HEK293 (cell line): ENCODE measurements around the gene GDPD5.

Source experiments
- CTCF ChIA-PET: fragments of 350-600 bp; formaldehyde crosslinking; extraction: SDS; loops from one replicate; lab custom pipeline; 2021; ENCODE audit warnings: antibody characterized with exemption; lab: Yijun Ruan, JAX
- POLR2A ChIA-PET: fragments of 300-600 bp; formaldehyde crosslinking; extraction: SDS; loops from one replicate; lab custom pipeline; 2020; ENCODE audit warnings: antibody characterized with exemption, inconsistent platforms; lab: Yijun Ruan, JAX
- H3K27ac ChIP-seq: fragments of 200-500 bp; sonication (Bioruptor generic); 2 replicates; pipeline ENCODE4 v1.5.1; 2014; ENCODE audit warnings: low read depth, low read length, control low read depth, inconsistent platforms; ENCODE audit errors: extremely low read depth
- H3K36me3 ChIP-seq, 2 experiments: fragments of 200-500 bp in 1 of 2; sonication (Bioruptor generic) in 1 of 2; 1 replicate in 1 of 2; 2 replicates in 1 of 2; pipeline ENCODE4 v1.5.1; 2014 to 2017; ENCODE audit warnings: inconsistent platforms in 2 of 2, low read length in 2 of 2; ENCODE audit not compliant: control insufficient read depth in 2 of 2, insufficient read depth in 1 of 2
- H3K4me1 ChIP-seq: fragments of 200-500 bp; sonication (Bioruptor generic); 2 replicates; pipeline ENCODE4 v1.5.1; 2014; ENCODE audit warnings: mild to moderate bottlenecking, low read length, inconsistent platforms; ENCODE audit not compliant: control insufficient read depth, insufficient read depth
- H3K4me3 ChIP-seq: 2 replicates; pipeline ENCODE4 v1.5.1; 2011; ENCODE audit warnings: low read depth, mild to moderate bottlenecking, control low read depth, low read length, moderate library complexity
- H3K9me3 ChIP-seq: fragments of 200-500 bp; sonication (Bioruptor generic); 2 replicates; pipeline ENCODE4 v1.5.1; 2014; ENCODE audit warnings: low read depth, low read length, inconsistent platforms; ENCODE audit not compliant: control insufficient read depth, insufficient read depth
- BCL11A ChIP-seq: fragments of 450-650 bp; formaldehyde crosslinking; IDR thresholded peaks from 2 replicates; pipeline ENCODE4 v1.5.1; 2016; ENCODE audit warnings: low read depth, missing biosample characterization, missing genetic modification characterization
- HOXA7 ChIP-seq: sonication (generic); formaldehyde crosslinking; IDR thresholded peaks from 2 replicates; pipeline ENCODE4 v1.8.1; 2022; ENCODE audit warnings: missing genetic modification reagents, borderline replicate concordance
- KLF16 ChIP-seq: fragments of 450-650 bp; formaldehyde crosslinking; IDR thresholded peaks from 2 replicates; pipeline ENCODE4 v1.5.1; 2017; ENCODE audit warnings: missing biosample characterization, missing genetic modification characterization
- PBX3 ChIP-seq: sonication (generic); formaldehyde crosslinking; IDR thresholded peaks from 2 replicates; pipeline ENCODE4 v1.8.1; 2022; ENCODE audit warnings: mild to moderate bottlenecking, moderate library complexity, missing genetic modification reagents
- PRDM6 ChIP-seq: fragments of 450-650 bp; formaldehyde crosslinking; IDR thresholded peaks from 2 replicates; pipeline ENCODE4 v1.5.1; 2017; ENCODE audit warnings: missing biosample characterization, missing genetic modification characterization
- SP3 ChIP-seq: fragments of 450-650 bp; formaldehyde crosslinking; IDR thresholded peaks from 2 replicates; pipeline ENCODE4 v1.5.1; 2016; ENCODE audit warnings: missing biosample characterization, missing genetic modification characterization
- TSHZ1 ChIP-seq: fragments of 450-650 bp; formaldehyde crosslinking; IDR thresholded peaks from 2 replicates; pipeline ENCODE4 v1.5.1; 2016; ENCODE audit warnings: missing biosample characterization, missing genetic modification characterization, borderline replicate concordance
- ZBTB20 ChIP-seq: fragments of 450-650 bp; formaldehyde crosslinking; IDR thresholded peaks from 2 replicates; pipeline ENCODE4 v1.5.1; 2016; ENCODE audit warnings: missing biosample characterization, missing genetic modification characterization
- ZBTB44 ChIP-seq: fragments of 450-650 bp; IDR thresholded peaks from 2 replicates; pipeline ENCODE4 v1.5.1; 2018; ENCODE audit warnings: missing biosample characterization, mild to moderate bottlenecking, missing genetic modification characterization
- ZBTB8A ChIP-seq: fragments of 450-650 bp; formaldehyde crosslinking; IDR thresholded peaks from 2 replicates; pipeline ENCODE4 v1.5.1; 2016; ENCODE audit warnings: missing biosample characterization, missing genetic modification characterization
- ZEB2 ChIP-seq: fragments of 450-650 bp; formaldehyde crosslinking; IDR thresholded peaks from 2 replicates; pipeline ENCODE4 v1.5.1; 2016; ENCODE audit warnings: missing biosample characterization, missing genetic modification characterization
- ZFP69B ChIP-seq: fragments of 450-650 bp; formaldehyde crosslinking; IDR thresholded peaks from 2 replicates; pipeline ENCODE4 v1.5.1; 2016; ENCODE audit warnings: missing biosample characterization, missing genetic modification characterization
- ZNF202 ChIP-seq: fragments of 450-650 bp; formaldehyde crosslinking; IDR thresholded peaks from 2 replicates; pipeline ENCODE4 v1.5.1; 2016; ENCODE audit warnings: missing biosample characterization, missing genetic modification characterization, borderline replicate concordance
- ZNF302 ChIP-seq: fragments of 450-650 bp; formaldehyde crosslinking; IDR thresholded peaks from 2 replicates; pipeline ENCODE4 v1.5.1; 2016; ENCODE audit warnings: missing biosample characterization, missing genetic modification characterization, low read depth
- ZNF341 ChIP-seq: fragments of 450-650 bp; formaldehyde crosslinking; IDR thresholded peaks from 2 replicates; pipeline ENCODE4; 2016; ENCODE audit warnings: low read depth, missing biosample characterization, missing genetic modification characterization
- ZNF544 ChIP-seq: fragments of 450-650 bp; formaldehyde crosslinking; IDR thresholded peaks from 2 replicates; pipeline ENCODE4 v1.5.0; 2017; ENCODE audit warnings: missing biosample characterization, missing genetic modification characterization
- ZNF76 ChIP-seq: fragments of 450-650 bp; formaldehyde crosslinking; IDR thresholded peaks from 2 replicates; pipeline ENCODE4; 2016; ENCODE audit warnings: low read depth, missing biosample characterization, missing genetic modification characterization, borderline replicate concordance
- ZNF768 ChIP-seq: fragments of 450-650 bp; formaldehyde crosslinking; IDR thresholded peaks from 2 replicates; pipeline ENCODE4 v1.5.1; 2018; ENCODE audit warnings: missing biosample characterization, mild to moderate bottlenecking, missing genetic modification characterization
- ZNF785 ChIP-seq: fragments of 450-650 bp; formaldehyde crosslinking; IDR thresholded peaks from 2 replicates; pipeline ENCODE4 v1.5.1; 2016; ENCODE audit warnings: missing biosample characterization, missing genetic modification characterization
- ZNF837 ChIP-seq: fragments of 450-650 bp; formaldehyde crosslinking; IDR thresholded peaks from 2 replicates; pipeline ENCODE4 v1.5.1; 2016; ENCODE audit warnings: missing biosample characterization, missing genetic modification characterization
- TF ChIP-seq, protein P1 (sequence below): fragments of 450-650 bp; formaldehyde crosslinking; IDR thresholded peaks from 2 replicates; pipeline ENCODE4 v1.5.1; 2016; ENCODE audit warnings: missing biosample characterization, missing genetic modification characterization
- TF ChIP-seq, protein P2 (sequence below): fragments of 450-650 bp; formaldehyde crosslinking; IDR thresholded peaks from 2 replicates; pipeline ENCODE4 v1.5.0; 2017; ENCODE audit warnings: missing biosample characterization, missing genetic modification characterization, borderline replicate concordance
- TF ChIP-seq, protein P3 (sequence below): fragments of 450-650 bp; formaldehyde crosslinking; IDR thresholded peaks from 2 replicates; pipeline ENCODE4 v1.5.1; 2016; ENCODE audit warnings: missing biosample characterization, missing genetic modification characterization

Gene GDPD5, protein sequence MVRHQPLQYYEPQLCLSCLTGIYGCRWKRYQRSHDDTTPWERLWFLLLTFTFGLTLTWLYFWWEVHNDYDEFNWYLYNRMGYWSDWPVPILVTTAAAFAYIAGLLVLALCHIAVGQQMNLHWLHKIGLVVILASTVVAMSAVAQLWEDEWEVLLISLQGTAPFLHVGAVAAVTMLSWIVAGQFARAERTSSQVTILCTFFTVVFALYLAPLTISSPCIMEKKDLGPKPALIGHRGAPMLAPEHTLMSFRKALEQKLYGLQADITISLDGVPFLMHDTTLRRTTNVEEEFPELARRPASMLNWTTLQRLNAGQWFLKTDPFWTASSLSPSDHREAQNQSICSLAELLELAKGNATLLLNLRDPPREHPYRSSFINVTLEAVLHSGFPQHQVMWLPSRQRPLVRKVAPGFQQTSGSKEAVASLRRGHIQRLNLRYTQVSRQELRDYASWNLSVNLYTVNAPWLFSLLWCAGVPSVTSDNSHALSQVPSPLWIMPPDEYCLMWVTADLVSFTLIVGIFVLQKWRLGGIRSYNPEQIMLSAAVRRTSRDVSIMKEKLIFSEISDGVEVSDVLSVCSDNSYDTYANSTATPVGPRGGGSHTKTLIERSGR

GRCh38 chr11:75525433-75526191 lies at the start of gene GDPD5:
Gene GDPD5 (minus strand): TSS chr11:75525941. CDS start chr11:75477735, 48,206 bp downstream.
- peak within 1 kb of the TSS; percentile 32; the same call in 1 of the 2 replicates for H3K27ac ChIP-seq
- ChIA-PET CTCF (interaction anchor here (0.6 to 3.9 kb wide), 7 partner anchors 9 to 143 kb away, joined by 3 to 32 read pairs (median 4); no protein-coding TSS in a partner anchor), POLR2A (interaction anchor here (0.6 to 1.0 kb wide), 3 partner anchors 26 to 185 kb away, joined by 3 read pairs; no protein-coding TSS in a partner anchor)
- no peaks in the 10 kb centered on the region for H3K4me1 ChIP-seq
- peak within 1 kb of the TSS; percentile 64 for H3K4me3 ChIP-seq
- no peaks in the 10 kb centered on the region for H3K36me3 ChIP-seq
- no peaks in the 10 kb centered on the region for H3K9me3 ChIP-seq
- TF ChIP-seq ZNF341 (tag by site-specific recombination) (peak; percentile 85), ZEB2 (tag by site-specific recombination) (no peak), SP3 (tag by site-specific recombination) (peak; percentile 56), ZBTB44 (tag by site-specific recombination) (0 out of 2 replicates have a peak, but pooled peaks have one; percentile 17), ZNF76 (tag by site-specific recombination) (no peak), BCL11A (no peak), TSHZ1 (tag by site-specific recombination) (no peak), PRDM6 (tag by site-specific recombination) (no peak), PBX3 (CRISPR knock-in tag) (no peak), HOXA7 (CRISPR knock-in tag) (no peak), ZNF202 (tag by site-specific recombination) (no peak), ZFP69B (tag by site-specific recombination) (no peak), ZBTB20 (tag by site-specific recombination) (no peak; the same call in 1 of the 2 replicates), ZNF768 (tag by site-specific recombination) (no peak), KLF16 (tag by site-specific recombination) (no peak), ZNF544 (tag by site-specific recombination) (no peak), ZNF302 (tag by site-specific recombination) (no peak), ZBTB8A (tag by site-specific recombination) (peak; percentile 14; the same call in 1 of the 2 replicates), ZNF785 (tag by site-specific recombination) (no peak), ZNF837 (tag by site-specific recombination) (no peak)
- TF ChIP-seq, protein P1, sequence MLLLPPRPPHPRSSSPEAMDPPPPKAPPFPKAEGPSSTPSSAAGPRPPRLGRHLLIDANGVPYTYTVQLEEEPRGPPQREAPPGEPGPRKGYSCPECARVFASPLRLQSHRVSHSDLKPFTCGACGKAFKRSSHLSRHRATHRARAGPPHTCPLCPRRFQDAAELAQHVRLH: no peak
- TF ChIP-seq, protein P2, sequence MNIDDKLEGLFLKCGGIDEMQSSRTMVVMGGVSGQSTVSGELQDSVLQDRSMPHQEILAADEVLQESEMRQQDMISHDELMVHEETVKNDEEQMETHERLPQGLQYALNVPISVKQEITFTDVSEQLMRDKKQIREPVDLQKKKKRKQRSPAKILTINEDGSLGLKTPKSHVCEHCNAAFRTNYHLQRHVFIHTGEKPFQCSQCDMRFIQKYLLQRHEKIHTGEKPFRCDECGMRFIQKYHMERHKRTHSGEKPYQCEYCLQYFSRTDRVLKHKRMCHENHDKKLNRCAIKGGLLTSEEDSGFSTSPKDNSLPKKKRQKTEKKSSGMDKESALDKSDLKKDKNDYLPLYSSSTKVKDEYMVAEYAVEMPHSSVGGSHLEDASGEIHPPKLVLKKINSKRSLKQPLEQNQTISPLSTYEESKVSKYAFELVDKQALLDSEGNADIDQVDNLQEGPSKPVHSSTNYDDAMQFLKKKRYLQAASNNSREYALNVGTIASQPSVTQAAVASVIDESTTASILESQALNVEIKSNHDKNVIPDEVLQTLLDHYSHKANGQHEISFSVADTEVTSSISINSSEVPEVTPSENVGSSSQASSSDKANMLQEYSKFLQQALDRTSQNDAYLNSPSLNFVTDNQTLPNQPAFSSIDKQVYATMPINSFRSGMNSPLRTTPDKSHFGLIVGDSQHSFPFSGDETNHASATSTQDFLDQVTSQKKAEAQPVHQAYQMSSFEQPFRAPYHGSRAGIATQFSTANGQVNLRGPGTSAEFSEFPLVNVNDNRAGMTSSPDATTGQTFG: no peak
- TF ChIP-seq, protein P3, sequence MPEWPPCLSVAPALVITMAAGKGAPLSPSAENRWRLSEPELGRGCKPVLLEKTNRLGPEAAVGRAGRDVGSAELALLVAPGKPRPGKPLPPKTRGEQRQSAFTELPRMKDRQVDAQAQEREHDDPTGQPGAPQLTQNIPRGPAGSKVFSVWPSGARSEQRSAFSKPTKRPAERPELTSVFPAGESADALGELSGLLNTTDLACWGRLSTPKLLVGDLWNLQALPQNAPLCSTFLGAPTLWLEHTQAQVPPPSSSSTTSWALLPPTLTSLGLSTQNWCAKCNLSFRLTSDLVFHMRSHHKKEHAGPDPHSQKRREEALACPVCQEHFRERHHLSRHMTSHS (tag by site-specific recombination): no peak
